Frontal cortex (tissue), 4 donors: ENCODE data around the gene VAV2. TPM values are rescaled to one million over a fixed set of nuclear protein-coding genes. Genes with fewer than 3 reads are reported as not detected.

Experiments
- DNase-seq, 2 donors: peaks; one replicate each; pipeline ENCODE4 v3.0.0; 2012; ENCODE audit warnings: low spot score in 2 of 2
- FAIRE-seq: peaks from 2 replicates; lab custom pipeline; 2012; peaks lifted over from hg19 to GRCh38; lab: Jason Lieb, UNC
- total RNA-seq: library from RNA; depleted of rRNA; stranded (reverse); fragments of >200 nt; gene quantifications from one replicate; pipeline ENCODE4 v1.2.3, GENCODE V29; 2014
- donor health status: control.
- donor health status: control.
- donor health status: control.

Gene VAV2
- total RNA-seq, 1 donor from 2014 or later, result 31.0 TPM

DNA sequence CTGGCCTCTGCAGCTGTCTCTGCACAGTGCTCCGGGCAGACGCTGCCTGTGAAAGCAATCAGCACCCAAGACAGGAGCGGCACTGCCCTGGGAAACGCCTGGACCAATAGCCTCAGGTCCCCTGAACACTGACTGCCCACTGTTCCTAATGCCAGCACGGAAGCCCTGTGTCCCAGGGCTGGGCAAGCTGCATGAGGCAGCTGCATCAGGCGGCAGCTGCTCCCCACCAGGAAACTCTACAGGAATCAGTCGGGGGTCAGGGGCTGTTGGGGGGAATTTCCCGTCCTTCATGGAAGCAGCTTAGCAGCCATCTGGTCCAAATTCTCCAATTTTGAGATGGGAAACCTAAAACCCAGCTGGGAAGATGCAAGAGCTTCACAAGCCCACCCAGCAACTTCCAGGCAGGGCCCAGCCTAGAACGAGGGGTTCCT is 118.6 kb downstream of the VAV2 start:
- no peak for DNase-seq
- no peak for FAIRE-seq

- FAIRE-seq (no peak), DNase-seq (no peak)
These were observed 119.1 kb downstream of the VAV2 start for GRCh38 chr9:133873009-133873408.

GRCh38 chr9:133870598-133871595 is 121.2 kb downstream of the VAV2 start:
- DNase-seq (no peak), FAIRE-seq (no peak)

- FAIRE-seq, result no peak
- DNase-seq, result no peak
These were observed 122.3 kb downstream of the VAV2 start for GRCh38 chr9:133869674-133870405.

- DNase-seq (no peak), FAIRE-seq (no peak)
These were observed 123.9 kb downstream of the VAV2 start for GRCh38 chr9:133868203-133868602.

GRCh38 chr9:133866946-133867345 is 125.2 kb downstream of the VAV2 start:
- FAIRE-seq, result no peak
- DNase-seq, result no peak

GRCh38 chr9:133864011-133864410 is 128.1 kb downstream of the VAV2 start:
- DNase-seq, result no peak
- FAIRE-seq, result no peak

DNA sequence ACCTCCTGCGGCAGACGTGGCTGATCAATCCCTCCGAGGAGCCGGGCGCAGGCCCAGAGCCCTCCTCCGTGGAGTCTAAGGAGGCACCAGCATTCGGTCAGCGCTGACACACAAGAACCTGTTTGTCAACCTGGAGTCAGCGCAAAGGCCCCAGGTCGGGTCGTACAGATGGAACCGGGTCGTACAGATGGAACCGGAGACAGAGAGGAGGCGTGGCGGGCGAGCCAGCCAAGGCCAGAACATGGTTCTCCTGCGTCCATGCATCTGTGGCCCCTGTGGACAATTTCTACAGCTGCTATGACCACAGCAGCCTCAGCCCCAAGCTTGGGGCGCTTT is 128.9 kb downstream of the VAV2 start:
- FAIRE-seq, result no peak
- DNase-seq, result no peak

DNA sequence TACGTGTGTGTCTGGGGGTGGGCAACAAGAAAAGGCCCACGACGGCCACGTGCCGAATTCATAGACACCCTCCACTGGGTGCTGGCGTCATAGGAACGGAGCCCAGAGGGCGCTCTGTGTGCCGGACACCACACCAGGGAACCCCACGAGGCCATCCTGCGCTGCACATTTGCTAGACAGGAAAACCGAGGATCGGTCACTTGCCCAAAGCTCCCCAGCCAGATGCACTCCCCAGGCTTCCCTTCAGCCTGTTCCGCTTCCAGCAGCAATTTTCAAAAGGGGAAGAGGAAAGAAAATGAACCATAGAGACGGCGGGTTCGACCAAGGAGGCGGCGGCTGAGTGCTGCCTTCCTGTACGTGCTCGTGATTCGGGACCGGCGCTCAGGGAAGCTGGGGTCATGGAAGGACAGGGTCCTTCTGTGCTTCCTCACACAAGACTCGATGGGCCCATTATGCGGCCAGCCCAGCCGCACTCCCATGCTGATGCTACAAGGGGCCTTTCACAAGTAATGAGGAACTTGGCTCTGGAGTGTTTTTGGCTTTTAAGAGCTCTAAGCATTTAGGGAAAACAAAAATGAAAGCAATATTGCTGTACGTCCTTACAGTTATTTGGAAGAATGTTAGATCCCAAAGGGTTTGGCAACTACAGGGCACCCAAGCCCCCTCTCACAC is 129.4 kb downstream of the VAV2 start:
- no peak for FAIRE-seq
- no peak for DNase-seq

DNA sequence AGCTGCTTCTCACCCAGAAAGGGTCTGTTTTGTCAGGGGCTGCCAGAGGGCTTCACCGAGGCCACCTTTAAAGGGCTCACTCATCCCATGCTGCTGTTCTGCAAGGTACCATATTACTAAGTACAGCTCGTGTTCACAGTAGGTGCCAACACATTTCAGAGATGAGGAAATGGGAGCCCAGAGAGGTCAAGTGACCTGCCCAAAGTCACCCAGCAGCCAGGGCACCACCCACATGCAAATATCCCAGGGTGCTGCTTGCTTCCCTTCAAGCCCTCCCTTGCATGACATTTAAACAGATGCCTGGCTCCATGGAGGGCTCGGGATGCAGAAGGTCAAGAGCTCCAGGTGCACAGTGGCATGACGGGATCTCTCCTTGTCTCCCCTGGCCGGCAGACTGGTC is 130.4 kb downstream of the VAV2 start:
- no peak for DNase-seq
- no peak for FAIRE-seq

GRCh38 chr9:133861086-133861485 is 131.0 kb downstream of the VAV2 start:
- FAIRE-seq, result no peak
- no peak for DNase-seq

DNA sequence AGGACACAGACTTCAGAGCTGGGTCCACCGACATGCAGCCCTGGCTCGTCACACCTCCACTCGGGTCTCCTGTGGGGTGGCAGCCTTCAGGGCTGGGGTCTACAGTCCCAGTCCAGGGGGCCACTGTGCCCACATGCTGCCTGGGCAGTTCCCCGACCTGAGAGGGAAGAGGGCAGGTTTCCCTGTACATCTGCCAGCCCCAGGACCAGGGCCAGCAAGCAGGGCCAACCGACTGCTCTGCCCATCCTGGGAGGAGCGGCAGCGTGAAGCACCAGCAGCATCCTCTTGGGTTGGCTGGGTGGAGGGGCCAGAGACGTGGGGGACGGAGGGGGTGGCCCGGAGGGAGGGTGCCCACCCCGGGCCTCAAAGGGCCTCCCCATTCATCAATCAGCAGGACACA is 133.4 kb downstream of the VAV2 start:
- no peak for FAIRE-seq
- no peak for DNase-seq

DNA sequence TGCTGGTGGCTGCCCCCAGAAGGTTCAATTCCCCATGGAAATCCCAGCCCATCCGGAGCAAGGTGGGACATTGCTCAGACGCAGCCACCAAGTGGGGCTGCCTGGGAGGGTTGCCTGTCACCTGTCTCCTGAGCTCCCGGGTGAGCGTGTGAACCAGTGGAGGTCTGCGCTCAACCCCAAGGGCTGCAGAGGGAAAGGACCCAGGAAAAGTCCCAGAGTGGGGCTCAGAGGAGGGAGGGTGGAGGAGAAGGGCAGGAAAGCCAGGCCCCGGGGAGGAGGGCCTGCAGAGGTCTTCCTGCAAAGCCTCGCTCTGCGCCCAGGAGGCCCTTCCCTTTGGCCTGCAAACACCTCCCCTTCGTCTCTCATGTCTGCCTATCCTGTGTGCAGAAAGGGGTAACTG is 134.5 kb downstream of the VAV2 start:
- DNase-seq (no peak), FAIRE-seq (no peak)

DNA sequence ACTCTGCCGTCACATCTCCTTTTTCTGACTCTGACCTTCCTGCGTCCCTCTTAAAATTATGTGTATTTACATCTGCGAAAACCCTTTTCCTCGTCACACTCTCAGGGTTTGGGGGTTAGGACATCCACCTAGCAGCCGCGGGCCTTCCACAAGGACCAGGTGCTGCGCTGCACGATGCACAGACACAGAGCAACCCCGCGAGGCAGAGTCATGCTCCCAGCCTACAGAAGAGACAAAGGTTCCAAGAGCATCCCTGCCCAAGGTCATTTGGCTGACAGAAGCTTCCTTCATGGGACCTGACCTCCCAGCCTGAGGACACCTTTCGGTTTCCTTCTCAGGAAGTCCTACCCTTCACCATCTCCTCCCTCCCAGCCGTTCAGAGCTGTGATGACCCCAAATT is 135.3 kb downstream of the VAV2 start:
- no peak for FAIRE-seq
- no peak for DNase-seq

- no peak for FAIRE-seq
- no peak for DNase-seq
These were observed 136.2 kb downstream of the VAV2 start for GRCh38 chr9:133855802-133856521.

DNA sequence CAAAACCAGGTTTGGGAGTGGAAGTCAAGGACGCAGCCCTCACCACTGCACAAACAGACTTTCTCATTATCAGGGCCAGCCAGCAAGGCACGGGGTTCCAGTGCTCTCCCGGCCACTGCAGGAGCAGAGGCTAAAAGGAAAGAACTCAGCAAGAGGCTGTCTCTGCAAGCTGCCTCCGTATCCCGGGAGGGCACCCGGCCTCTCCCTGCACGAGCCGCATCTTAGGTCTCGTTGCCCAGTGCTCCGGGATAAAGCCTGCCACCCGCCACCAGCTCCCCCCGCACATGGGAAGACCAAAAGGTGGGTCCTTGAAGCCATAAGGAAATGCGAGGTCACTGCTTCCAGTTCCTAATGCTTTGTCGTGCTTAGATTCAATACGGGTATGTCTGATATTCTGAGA is 136.8 kb downstream of the VAV2 start:
- DNase-seq, result no peak
- FAIRE-seq, result no peak

DNA sequence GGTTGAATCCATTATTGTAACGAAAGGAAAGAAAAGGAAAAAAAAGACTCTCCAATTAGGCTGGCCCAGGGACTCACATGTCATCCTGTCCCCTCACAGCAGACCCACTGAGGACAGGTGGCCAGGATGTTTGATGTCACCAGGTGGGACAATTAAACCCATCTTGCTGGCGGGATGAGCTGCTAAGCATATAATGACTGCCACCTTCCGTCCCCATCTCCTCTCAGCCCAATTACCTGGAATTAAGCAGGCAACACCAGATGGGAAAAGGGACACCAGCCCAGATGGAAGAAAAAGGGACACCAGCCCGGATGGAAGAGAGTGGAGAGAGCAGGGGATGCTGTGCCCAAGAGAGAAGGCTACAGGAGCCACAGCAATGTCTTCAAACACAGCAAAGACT is 137.4 kb downstream of the VAV2 start:
- DNase-seq (no peak), FAIRE-seq (no peak)

GRCh38 chr9:133854048-133854447 is 138.1 kb downstream of the VAV2 start:
- FAIRE-seq (no peak), DNase-seq (no peak)

DNA sequence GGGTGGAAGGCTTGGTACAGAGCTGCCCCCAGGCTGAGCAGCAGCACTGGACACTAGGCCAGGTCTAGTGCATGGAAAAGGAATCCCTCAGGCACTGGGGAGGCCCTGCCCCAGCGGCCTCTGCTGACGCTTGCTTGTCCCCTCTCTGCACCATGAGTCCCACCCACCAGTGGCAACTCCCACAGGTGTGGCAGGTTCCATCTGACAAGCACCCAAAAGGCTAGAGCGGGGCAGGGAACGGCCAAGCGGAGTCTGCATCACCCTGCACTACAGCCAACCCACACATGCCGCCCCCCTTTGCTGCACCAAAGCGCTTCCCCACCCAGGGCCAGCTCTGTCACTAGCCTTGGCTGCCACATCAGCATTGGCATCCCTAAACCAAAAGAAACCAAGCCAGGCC is 138.8 kb downstream of the VAV2 start:
- DNase-seq, result no peak
- FAIRE-seq, result no peak

GRCh38 chr9:133852431-133852830 is 139.7 kb downstream of the VAV2 start:
- DNase-seq (no peak), FAIRE-seq (no peak)
